T-helper 1 cell treated with Interleukin-12 subunit alpha and Interleukin-12 subunit beta and Interleukin-4 antibody, amounts not matched to agents 30 ng/mL and 1 ng/mL, for 36 hours (primary cell): ENCODE measurements around the gene OSBPL10. TPM values are rescaled to one million over a fixed set of nuclear protein-coding genes. Genes with fewer than 3 reads are reported as not detected.
"Not testable (repeated sequence)": the region's sequence is repeated elsewhere in the genome, so short reads cannot be mapped to it uniquely, and the experiment has no call there.

Experiments
- intact Hi-C: fragments of 100-400 bp; cut with micrococcal nuclease; formaldehyde crosslinking; loops from one replicate; pipeline ENCODE4 v1.15.1; 2024
- total RNA-seq: library from RNA; stranded (reverse); gene quantifications from 2 replicates; pipeline ENCODE4 v1.2.3, GENCODE V29; 2022

Gene OSBPL10
- total RNA-seq, 1 donor from 2014 or later = 4.7 TPM

- intact Hi-C loops = not testable (repeated sequence)
Measured at GRCh38 chr3:31992995-31993394, 11.9 kb upstream of the OSBPL10 start.

DNA sequence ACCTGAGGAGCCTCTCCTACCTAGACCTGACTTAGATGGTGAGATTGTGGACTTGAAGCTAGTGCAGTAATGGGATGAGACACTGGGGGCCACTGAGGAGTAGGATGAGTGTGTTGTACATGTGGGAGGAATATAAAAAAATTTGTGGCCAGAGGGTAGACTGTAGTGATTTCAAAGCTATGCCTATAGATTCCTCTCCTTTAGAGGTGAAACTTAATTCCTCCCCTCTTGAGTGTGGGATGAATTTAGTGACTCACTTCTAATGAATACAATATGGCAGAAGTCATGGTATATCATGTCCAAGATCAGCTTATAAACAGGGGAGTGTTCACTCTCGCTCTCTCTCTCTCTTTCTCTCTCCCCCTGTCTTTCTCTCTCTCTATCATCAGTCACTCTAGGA, 7.2 kb upstream of the OSBPL10 start:
- intact Hi-C loops = loop anchor here (10.0 kb wide), 1 partner anchor 373 kb away; no protein-coding TSS in a partner anchor

GRCh38 chr3:31985831-31986230, 4.8 kb upstream of the OSBPL10 start:
- intact Hi-C loops = loop anchor here (10.0 kb wide), 1 partner anchor 371 kb away; no protein-coding TSS in a partner anchor

DNA sequence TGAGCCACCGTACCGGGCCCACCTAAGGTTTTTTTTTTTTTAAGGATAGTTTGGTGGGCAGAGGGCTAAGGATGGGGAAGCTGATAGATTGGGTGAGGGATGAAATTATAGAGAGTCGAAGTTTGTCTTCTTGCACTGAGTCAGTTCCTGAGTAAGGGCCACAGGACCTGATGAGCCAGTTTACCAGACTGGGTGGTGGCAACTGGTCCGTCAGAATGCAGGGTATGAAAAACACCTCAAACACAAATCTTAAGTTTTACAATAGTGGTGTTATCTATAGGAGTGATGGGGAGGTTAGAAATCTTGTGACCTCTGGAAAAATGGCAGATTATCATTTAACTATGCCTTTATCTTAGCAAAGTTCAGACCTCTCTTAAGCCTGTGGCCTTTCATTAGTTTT, 3.3 kb upstream of the OSBPL10 start:
- intact Hi-C loops = loop anchor here (5.0 to 10.0 kb wide), 2 partner anchors 227 to 370 kb away; no protein-coding TSS in a partner anchor

DNA sequence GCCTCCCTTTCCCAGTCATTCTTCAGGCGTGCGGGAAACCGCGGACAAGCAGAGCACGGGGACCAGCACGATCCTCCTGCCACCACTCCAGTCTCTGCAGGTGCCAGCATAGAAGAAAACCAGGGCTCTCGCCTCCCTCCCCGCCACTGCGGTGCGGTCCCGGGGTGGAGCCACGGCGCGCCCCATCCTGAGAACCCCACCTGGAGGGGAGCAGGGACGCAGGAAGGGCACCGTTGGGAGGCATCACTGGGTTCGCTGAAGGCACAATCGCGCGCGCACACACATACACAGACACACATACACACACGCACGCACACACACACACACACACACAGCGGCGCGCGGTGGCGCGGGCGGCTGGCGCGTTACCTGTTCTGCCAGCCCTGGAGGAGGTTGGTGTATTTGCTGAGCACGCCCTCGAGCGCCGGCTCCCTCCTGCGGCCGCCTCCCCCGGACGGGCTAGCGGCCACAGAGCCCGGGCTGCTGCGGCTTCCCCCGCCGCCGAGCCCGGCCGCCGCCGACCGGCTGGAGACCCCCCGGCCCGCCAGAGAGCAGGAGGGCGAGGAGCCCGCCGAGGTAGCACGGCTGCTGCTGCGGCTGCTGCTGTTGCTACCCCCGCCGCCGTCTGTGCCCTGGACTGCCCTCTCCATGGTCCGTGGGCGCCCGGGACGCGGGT, 394 bp downstream of the OSBPL10 start:
- intact Hi-C loops = loop anchor here (2.0 to 10.0 kb wide), 3 partner anchors 62 to 366 kb away; no protein-coding TSS in a partner anchor

- intact Hi-C loops = no loop called here
Measured at GRCh38 chr3:31979001-31979697, 1.9 kb downstream of the OSBPL10 start.

DNA sequence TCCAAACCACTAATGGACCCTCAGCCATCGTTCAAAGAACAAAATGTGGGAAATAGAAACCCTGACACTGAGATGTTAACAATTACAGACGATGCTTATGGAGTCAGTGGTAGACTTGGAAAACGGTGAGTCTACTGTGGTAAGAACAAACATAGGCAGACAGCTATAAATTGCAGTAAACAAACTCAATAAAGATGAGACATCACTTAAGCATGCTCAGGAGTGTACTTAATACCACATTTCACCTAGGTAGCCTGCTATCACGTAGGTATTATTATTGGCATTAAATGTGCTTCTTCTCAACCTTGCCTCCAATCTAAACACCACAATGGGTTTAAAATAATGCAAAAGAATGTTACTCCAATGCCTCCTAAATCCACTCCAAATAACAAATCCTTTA, 2.5 kb downstream of the OSBPL10 start:
- intact Hi-C loops = no loop called here

- intact Hi-C loops = no loop called here
Measured at GRCh38 chr3:31977736-31978135, 3.3 kb downstream of the OSBPL10 start.

GRCh38 chr3:31976302-31976701, 4.8 kb downstream of the OSBPL10 start:
- intact Hi-C loops = no loop called here

DNA sequence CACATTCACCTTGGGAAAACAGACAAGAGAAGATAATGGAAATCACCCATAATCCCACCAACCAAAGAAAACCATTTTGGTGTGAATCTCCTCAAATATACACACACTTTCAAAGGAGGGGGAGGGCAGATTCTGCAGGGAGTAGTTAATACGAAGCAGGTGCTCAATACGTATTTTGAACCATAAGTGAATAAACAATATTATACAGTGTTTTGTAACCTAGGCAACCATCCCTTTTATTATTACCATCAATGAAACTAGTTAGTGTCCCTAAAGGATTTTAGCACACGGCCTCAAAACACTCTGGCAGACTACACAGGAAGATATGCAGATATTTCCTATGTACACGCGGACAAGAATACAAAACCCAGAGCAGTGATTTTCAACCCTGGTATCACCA, 6.1 kb downstream of the OSBPL10 start:
- intact Hi-C loops = no loop called here

DNA sequence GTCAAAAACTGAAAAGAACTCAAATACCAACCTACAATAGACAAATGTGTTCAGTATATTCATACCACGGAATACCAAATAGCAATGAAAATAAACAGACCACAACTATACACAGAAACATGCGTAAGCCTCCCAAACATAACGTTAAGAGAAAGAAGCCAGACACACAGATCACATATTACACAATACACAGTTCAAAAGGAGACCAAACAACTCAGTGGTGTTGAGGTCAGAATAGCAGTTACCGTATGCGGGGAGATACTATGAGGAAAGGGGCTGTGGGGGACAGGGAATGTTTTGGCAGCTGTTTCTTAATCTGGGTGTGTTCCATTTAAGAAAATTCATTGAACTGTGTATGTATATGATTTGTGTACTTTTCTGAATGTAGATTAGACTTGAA, 6.6 kb downstream of the OSBPL10 start:
- intact Hi-C loops = no loop called here

- intact Hi-C loops = no loop called here
Measured at GRCh38 chr3:31973837-31974236, 7.2 kb downstream of the OSBPL10 start.

DNA sequence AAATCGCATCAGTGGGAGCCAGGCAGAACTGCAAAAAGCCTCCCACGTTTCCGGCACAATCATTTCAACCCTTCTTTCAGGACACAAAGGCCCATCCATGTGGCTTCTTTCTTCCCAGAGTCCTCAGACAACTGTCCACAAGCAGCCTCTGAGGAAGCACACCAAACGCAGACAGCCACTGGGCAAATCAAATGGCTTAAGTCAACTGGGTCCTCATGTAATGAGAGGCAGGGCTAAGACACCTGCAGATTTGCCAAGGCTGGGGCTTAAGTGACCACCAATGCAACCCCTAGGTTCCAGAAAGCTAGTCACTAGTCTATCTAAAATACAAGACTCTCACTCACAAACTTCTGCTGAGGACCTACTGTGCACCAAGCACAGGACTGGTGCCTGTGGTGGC, 8.0 kb downstream of the OSBPL10 start:
- intact Hi-C loops = no loop called here

- intact Hi-C loops = no loop called here
Measured at GRCh38 chr3:31971607-31972006, 9.5 kb downstream of the OSBPL10 start.

GRCh38 chr3:31968927-31969418, 12.1 kb downstream of the OSBPL10 start:
- intact Hi-C loops = no loop called here

GRCh38 chr3:31968369-31968926, 12.6 kb downstream of the OSBPL10 start:
- intact Hi-C loops = no loop called here

DNA sequence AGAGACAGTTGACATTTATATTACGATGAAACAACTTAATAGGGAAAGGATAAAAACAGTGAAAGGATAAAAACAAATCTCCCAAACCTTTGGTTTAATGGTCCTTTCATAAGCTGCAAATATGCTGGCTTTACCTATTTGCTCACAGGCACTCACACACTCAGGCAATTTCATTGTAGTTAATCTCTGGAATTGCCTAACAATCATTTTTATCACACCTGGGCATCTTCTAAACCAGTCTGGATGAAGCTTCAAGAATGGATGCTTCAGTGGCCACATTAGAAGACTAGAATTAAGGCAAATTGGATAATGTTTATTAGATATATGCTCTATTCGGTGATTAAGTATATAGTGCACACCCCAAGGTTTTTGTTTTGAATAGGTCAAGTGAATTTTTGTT, 13.5 kb downstream of the OSBPL10 start:
- intact Hi-C loops = no loop called here

DNA sequence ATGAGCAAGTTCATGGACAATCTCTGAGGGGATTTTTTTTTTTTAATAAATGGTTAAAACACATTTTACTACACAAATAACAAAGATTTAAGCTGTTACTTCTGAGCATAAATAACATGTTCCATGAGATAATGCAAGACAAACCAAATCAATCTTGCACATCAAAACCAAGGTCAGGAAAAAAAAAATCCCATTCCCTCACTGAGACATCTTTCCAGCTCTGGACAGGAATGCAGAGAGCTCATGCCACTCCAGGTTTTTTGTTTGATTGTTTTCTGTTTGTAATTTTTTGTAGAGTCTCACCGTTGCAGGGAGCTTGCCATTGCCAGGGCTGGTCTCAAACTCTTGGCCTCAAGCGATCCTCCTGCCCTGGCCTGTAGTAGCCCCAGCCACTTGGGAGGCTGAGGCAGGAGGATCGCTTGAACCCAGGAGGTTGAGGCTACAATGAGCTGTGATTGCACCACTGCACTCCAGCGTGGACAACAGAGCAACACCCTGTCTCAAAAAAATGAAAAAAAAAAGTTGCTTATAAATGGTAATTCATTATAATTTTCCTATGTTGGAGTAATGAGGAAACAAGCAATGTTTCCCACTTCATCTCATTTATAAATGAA, 14.0 kb downstream of the OSBPL10 start:
- intact Hi-C loops = no loop called here

DNA sequence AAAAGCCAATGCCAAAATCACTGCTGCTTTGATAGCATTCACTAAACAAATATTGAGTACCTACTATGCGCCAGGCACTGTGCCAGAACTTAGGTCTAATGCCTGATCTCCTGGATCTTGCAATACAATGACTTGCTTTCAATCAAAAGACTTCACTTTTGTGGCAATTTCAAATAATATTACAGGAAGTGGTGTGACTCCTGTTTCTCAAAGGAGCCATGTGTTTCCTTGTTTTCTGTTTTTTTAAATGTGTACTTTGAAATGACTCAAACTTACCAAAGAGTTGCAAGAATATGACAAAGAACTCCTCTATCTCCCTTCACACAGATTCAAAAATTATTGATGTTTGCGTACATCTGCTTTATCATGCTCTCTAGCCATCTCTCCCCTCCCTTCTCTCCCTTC, 18.3 kb downstream of the OSBPL10 start:
- intact Hi-C loops = no loop called here

DNA sequence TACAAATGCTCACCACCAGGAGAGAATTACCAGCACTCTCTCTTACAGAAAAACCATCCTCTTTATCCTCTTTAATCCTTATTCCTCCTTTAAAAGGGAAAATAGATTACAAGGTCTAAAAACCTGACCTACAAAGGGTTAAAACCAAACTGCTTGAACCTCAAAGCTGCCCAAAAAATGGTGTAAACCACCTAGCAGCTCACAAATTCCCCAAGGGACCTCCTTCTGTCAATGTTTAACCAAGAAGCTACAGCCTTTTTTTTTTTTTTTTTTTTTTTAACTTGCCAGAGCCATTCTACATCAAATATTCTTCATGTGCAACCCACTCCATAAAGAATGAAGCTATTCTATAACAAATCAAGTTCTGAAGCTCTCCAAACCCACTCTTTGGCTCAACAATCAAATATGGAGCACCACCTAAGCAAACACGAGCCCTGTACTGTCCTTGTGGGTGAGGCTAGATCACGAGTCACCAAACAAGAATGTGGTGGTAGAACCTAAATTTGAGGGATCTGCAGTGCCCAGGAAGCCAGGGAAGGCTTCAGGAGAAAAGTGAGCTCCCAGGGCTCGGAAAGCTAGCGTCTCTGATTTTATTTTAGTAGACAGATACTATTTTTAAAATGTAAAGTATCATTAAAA, 20.1 kb downstream of the OSBPL10 start:
- intact Hi-C loops = no loop called here
